ENCODE results near the gene ST8SIA5.

- TF ChIP-seq, protein P1, sequence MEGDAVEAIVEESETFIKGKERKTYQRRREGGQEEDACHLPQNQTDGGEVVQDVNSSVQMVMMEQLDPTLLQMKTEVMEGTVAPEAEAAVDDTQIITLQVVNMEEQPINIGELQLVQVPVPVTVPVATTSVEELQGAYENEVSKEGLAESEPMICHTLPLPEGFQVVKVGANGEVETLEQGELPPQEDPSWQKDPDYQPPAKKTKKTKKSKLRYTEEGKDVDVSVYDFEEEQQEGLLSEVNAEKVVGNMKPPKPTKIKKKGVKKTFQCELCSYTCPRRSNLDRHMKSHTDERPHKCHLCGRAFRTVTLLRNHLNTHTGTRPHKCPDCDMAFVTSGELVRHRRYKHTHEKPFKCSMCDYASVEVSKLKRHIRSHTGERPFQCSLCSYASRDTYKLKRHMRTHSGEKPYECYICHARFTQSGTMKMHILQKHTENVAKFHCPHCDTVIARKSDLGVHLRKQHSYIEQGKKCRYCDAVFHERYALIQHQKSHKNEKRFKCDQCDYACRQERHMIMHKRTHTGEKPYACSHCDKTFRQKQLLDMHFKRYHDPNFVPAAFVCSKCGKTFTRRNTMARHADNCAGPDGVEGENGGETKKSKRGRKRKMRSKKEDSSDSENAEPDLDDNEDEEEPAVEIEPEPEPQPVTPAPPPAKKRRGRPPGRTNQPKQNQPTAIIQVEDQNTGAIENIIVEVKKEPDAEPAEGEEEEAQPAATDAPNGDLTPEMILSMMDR (IDR thresholded peaks at IDR 0.05): no peak
- no peak for TF ChIP-seq POLR2AphosphoS5 (IDR thresholded peaks at IDR 0.05)
- no peak for TF ChIP-seq POLR2A (IDR thresholded peaks at IDR 0.05)
These were observed 36.3 kb downstream of the ST8SIA5 start for GRCh38 chr18:46720521-46720920.
